NT2/D1 (cell line): ENCODE data around the gene SNRPB.

Experiments used
- SUZ12 ChIP-seq: IDR thresholded peaks from 2 replicates; pipeline ENCODE4 v1.6.1; 2011; ENCODE audit not compliant: insufficient read length, insufficient read depth; ENCODE audit errors: extremely low read depth
- ZNF274 ChIP-seq: IDR thresholded peaks from 2 replicates; pipeline ENCODE4 v1.6.1; 2011; ENCODE audit warnings: mild to moderate bottlenecking, low read depth, low read length

- TF ChIP-seq ZNF274 (no peak), SUZ12 (no peak)
Observed at GRCh38 chr20:2515203-2515602, 44.6 kb upstream of the SNRPB start.
